ENCODE measurements around the gene APLP2. TPM values are rescaled to one million over a fixed set of nuclear protein-coding genes. Genes with fewer than 3 reads are reported as not detected.

The APLP2 gene
- total RNA-seq, 4 donors from 2014 or later, result 86.6 to 530 (median 347) TPM

GRCh38 chr11:130126516-130126915, 56.8 kb downstream of the APLP2 start:
- TF ChIP-seq POLR2A (IDR thresholded peaks at IDR 0.05), result no peak
- TF ChIP-seq CTCF (IDR thresholded peaks at IDR 0.05), result no peak
- Histone ChIP-seq H3K36me3 (peaks cover 0 to 60% (median 0%) of the 10 kb centered on the region in 3 donors), H3K27ac (no peak overlapping the region), H3K4me1 (peaks cover 0 to 13% (median 0%) of the 10 kb centered on the region in 4 donors), H3K27me3 (no peaks in the 10 kb centered on the region), H3K9me3 (no peaks in the 10 kb centered on the region), H3K4me3 (no peak overlapping the region)
- no peak for DNase-seq

GRCh38 chr11:130127509-130127908, 57.8 kb downstream of the APLP2 start:
- Histone ChIP-seq H3K27ac (peak overlapping the region in 3 of 4 donors; percentile 34 to 54 (median 53)), H3K36me3 (peaks cover 0 to 55% (median 0%) of the 10 kb centered on the region in 3 donors), H3K4me1 (peaks cover 0 to 13% (median 0%) of the 10 kb centered on the region in 4 donors), H3K4me3 (no peak overlapping the region), H3K27me3 (no peaks in the 10 kb centered on the region), H3K9me3 (no peaks in the 10 kb centered on the region)
- no peak for DNase-seq
- TF ChIP-seq POLR2A (IDR thresholded peaks at IDR 0.05) (no peak), CTCF (IDR thresholded peaks at IDR 0.05) (no peak)

GRCh38 chr11:130128626-130129025, 58.9 kb downstream of the APLP2 start:
- H3K4me3 ChIP-seq, result no peak overlapping the region
- peaks cover 0 to 13% (median 0%) of the 10 kb centered on the region in 4 donors for H3K4me1 ChIP-seq
- H3K36me3 ChIP-seq, result peaks cover 0 to 50% (median 0%) of the 10 kb centered on the region in 3 donors
- no peak for TF ChIP-seq CTCF (IDR thresholded peaks at IDR 0.05)
- no peak for TF ChIP-seq POLR2A (IDR thresholded peaks at IDR 0.05)
- no peaks in the 10 kb centered on the region for H3K27me3 ChIP-seq
- peak overlapping the region in 3 of 4 donors; percentile 34 to 54 (median 53) for H3K27ac ChIP-seq
- H3K9me3 ChIP-seq, result no peaks in the 10 kb centered on the region
- no peak for DNase-seq

- TF ChIP-seq CTCF (IDR thresholded peaks at IDR 0.05), result no peak
- no peak for TF ChIP-seq POLR2A (IDR thresholded peaks at IDR 0.05)
- Histone ChIP-seq H3K9me3 (no peaks in the 10 kb centered on the region), H3K4me3 (no peak overlapping the region), H3K36me3 (peaks cover 0 to 55% (median 0%) of the 10 kb centered on the region in 3 donors), H3K27me3 (no peaks in the 10 kb centered on the region), H3K4me1 (peaks cover 0 to 13% (median 0%) of the 10 kb centered on the region in 4 donors), H3K27ac (no peak overlapping the region)
- DNase-seq, result no peak
Observed at GRCh38 chr11:130129922-130130321, 60.2 kb downstream of the APLP2 start.

GRCh38 chr11:130131961-130132850, 62.5 kb downstream of the APLP2 start:
- Histone ChIP-seq H3K9me3 (no peaks in the 10 kb centered on the region), H3K27ac (no peak overlapping the region), H3K4me3 (no peak overlapping the region), H3K27me3 (no peaks in the 10 kb centered on the region), H3K36me3 (peaks cover 0 to 76% (median 0%) of the 10 kb centered on the region in 3 donors), H3K4me1 (peaks cover 0 to 12% (median 0%) of the 10 kb centered on the region in 4 donors)
- TF ChIP-seq CTCF (IDR thresholded peaks at IDR 0.05) (peak; percentile 66 to 96 (median 91)), POLR2A (IDR thresholded peaks at IDR 0.05) (no peak)
- peak in 1 of 3 donors; percentile 82 for DNase-seq

All from Peyer's patch (tissue), 4 donors.